ENCODE measurements around the gene FAM149B1.

FAM149B1 gene

GRCh38 chr10:73264423-73264822 lies 96.5 kb downstream of the FAM149B1 start:
- DNase-seq (no peak), ATAC-seq (ENCODE audit: insufficient read depth, low read depth) (no peak)
- no peak overlapping the region for H3K9ac ChIP-seq (ENCODE audit: low read depth, low read length)
- H3K9me3 ChIP-seq (ENCODE audit: insufficient read depth, low read length, severe bottlenecking) = peaks cover 3% of the 10 kb centered on the region
- H3K79me2 ChIP-seq (ENCODE audit: insufficient read depth, low read length) = no peaks in the 10 kb centered on the region
- H3K4me3 ChIP-seq (ENCODE audit: low read depth in 1 of 2, low read length in 2 of 2) = no peak overlapping the region
- no peak overlapping the region for H2AFZ ChIP-seq (ENCODE audit: low read depth, low read length)
- no peaks in the 10 kb centered on the region for H3K36me3 ChIP-seq (ENCODE audit: insufficient read depth, low read length)
- TF ChIP-seq CTCF (IDR thresholded peaks at IDR 0.05; ENCODE audit: borderline replicate concordance, extremely low read depth, low read length, poor library complexity, severe bottlenecking) (no peak), EZH2 (IDR thresholded peaks at IDR 0.05; ENCODE audit: borderline replicate concordance, low read depth, low read length, severe bottlenecking) (no peak)
- H4K20me1 ChIP-seq (ENCODE audit: insufficient read depth, low read length) = no peaks in the 10 kb centered on the region
- H3K27ac ChIP-seq (ENCODE audit: low read length) = no peak overlapping the region
- H3K4me2 ChIP-seq (ENCODE audit: insufficient read depth, low read length) = no peak overlapping the region
- H3K27me3 ChIP-seq (ENCODE audit: insufficient read depth, low read length, poor library complexity) = peaks cover 4% of the 10 kb centered on the region
- no peaks in the 10 kb centered on the region for H3K4me1 ChIP-seq (ENCODE audit: insufficient read depth, low read length)

- no peak overlapping the region for H3K4me3 ChIP-seq (ENCODE audit: low read depth in 1 of 2, low read length in 2 of 2)
- no peaks in the 10 kb centered on the region for H3K36me3 ChIP-seq (ENCODE audit: insufficient read depth, low read length)
- DNase-seq (no peak), ATAC-seq (ENCODE audit: insufficient read depth, low read depth) (no peak)
- no peak overlapping the region for H3K4me2 ChIP-seq (ENCODE audit: insufficient read depth, low read length)
- H3K27me3 ChIP-seq (ENCODE audit: insufficient read depth, low read length, poor library complexity) = no peaks in the 10 kb centered on the region
- no peaks in the 10 kb centered on the region for H3K4me1 ChIP-seq (ENCODE audit: insufficient read depth, low read length)
- H4K20me1 ChIP-seq (ENCODE audit: insufficient read depth, low read length) = no peaks in the 10 kb centered on the region
- no peak for TF ChIP-seq CTCF (IDR thresholded peaks at IDR 0.05; ENCODE audit: borderline replicate concordance, extremely low read depth, low read length, poor library complexity, severe bottlenecking)
- no peak for TF ChIP-seq EZH2 (IDR thresholded peaks at IDR 0.05; ENCODE audit: borderline replicate concordance, low read depth, low read length, severe bottlenecking)
- H2AFZ ChIP-seq (ENCODE audit: low read depth, low read length) = no peak overlapping the region
- no peaks in the 10 kb centered on the region for H3K79me2 ChIP-seq (ENCODE audit: insufficient read depth, low read length)
- no peak overlapping the region for H3K9ac ChIP-seq (ENCODE audit: low read depth, low read length)
- H3K9me3 ChIP-seq (ENCODE audit: insufficient read depth, low read length, severe bottlenecking) = no peaks in the 10 kb centered on the region
- H3K27ac ChIP-seq (ENCODE audit: low read length) = no peak overlapping the region
These were observed 113.2 kb downstream of the FAM149B1 start for GRCh38 chr10:73281097-73281496.

DNA sequence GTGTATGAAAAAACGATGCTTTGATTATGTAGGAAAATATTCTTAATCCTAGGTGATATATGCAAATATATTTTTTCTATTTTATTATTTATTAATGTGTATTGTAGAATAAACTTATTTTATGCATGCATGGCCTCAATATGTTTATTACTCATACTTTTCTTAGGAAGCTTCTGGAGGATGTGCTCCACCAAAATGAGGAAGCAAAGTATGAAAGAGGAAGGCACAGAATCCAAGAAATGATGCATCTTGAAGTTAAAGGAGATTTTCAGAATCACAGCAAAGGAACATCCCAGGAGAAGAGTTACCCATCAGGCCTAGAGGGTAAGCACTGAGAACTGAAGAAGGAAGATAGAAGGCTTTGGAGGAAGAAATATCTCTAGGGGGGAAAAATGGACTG lies 119.5 kb downstream of the FAM149B1 start:
- Histone ChIP-seq H3K79me2 (ENCODE audit: insufficient read depth, low read length) (no peaks in the 10 kb centered on the region), H2AFZ (ENCODE audit: low read depth, low read length) (no peak overlapping the region), H3K9me3 (ENCODE audit: insufficient read depth, low read length, severe bottlenecking) (no peaks in the 10 kb centered on the region), H3K4me2 (ENCODE audit: insufficient read depth, low read length) (no peak overlapping the region), H3K4me3 (ENCODE audit: low read depth in 1 of 2, low read length in 2 of 2) (no peak overlapping the region), H3K4me1 (ENCODE audit: insufficient read depth, low read length) (no peaks in the 10 kb centered on the region), H3K36me3 (ENCODE audit: insufficient read depth, low read length) (no peaks in the 10 kb centered on the region), H3K9ac (ENCODE audit: low read depth, low read length) (no peak overlapping the region), H3K27ac (ENCODE audit: low read length) (no peak overlapping the region), H4K20me1 (ENCODE audit: insufficient read depth, low read length) (no peaks in the 10 kb centered on the region), H3K27me3 (ENCODE audit: insufficient read depth, low read length, poor library complexity) (no peaks in the 10 kb centered on the region)
- ATAC-seq (ENCODE audit: insufficient read depth, low read depth) = no peak
- TF ChIP-seq CTCF (IDR thresholded peaks at IDR 0.05; ENCODE audit: borderline replicate concordance, extremely low read depth, low read length, poor library complexity, severe bottlenecking) = no peak
- TF ChIP-seq EZH2 (IDR thresholded peaks at IDR 0.05; ENCODE audit: borderline replicate concordance, low read depth, low read length, severe bottlenecking) = no peak
- no peak for DNase-seq

- Histone ChIP-seq H3K4me1 (ENCODE audit: insufficient read depth, low read length) (no peaks in the 10 kb centered on the region), H4K20me1 (ENCODE audit: insufficient read depth, low read length) (no peaks in the 10 kb centered on the region), H3K79me2 (ENCODE audit: insufficient read depth, low read length) (no peaks in the 10 kb centered on the region), H3K36me3 (ENCODE audit: insufficient read depth, low read length) (no peaks in the 10 kb centered on the region), H3K9me3 (ENCODE audit: insufficient read depth, low read length, severe bottlenecking) (no peaks in the 10 kb centered on the region), H3K27ac (ENCODE audit: low read length) (no peak overlapping the region), H3K27me3 (ENCODE audit: insufficient read depth, low read length, poor library complexity) (no peaks in the 10 kb centered on the region), H3K4me3 (ENCODE audit: low read depth in 1 of 2, low read length in 2 of 2) (no peak overlapping the region), H3K4me2 (ENCODE audit: insufficient read depth, low read length) (no peak overlapping the region), H2AFZ (ENCODE audit: low read depth, low read length) (no peak overlapping the region), H3K9ac (ENCODE audit: low read depth, low read length) (no peak overlapping the region)
- TF ChIP-seq EZH2 (IDR thresholded peaks at IDR 0.05; ENCODE audit: borderline replicate concordance, low read depth, low read length, severe bottlenecking) (no peak), CTCF (IDR thresholded peaks at IDR 0.05; ENCODE audit: borderline replicate concordance, extremely low read depth, low read length, poor library complexity, severe bottlenecking) (no peak)
- no peak for DNase-seq
- ATAC-seq (ENCODE audit: insufficient read depth, low read depth) = no peak
These were observed 122.0 kb downstream of the FAM149B1 start for GRCh38 chr10:73289958-73290357.
